CD4-positive, alpha-beta T cell treated with Interferon gamma for 1 hour (primary cell): ENCODE results near the gene SLC6A6.
"Not testable (repeated sequence)": the region's sequence is repeated elsewhere in the genome, so short reads cannot be mapped to it uniquely, and the experiment has no call there.

ENCODE experiments used
- DNase-seq: peaks from one replicate; pipeline ENCODE4 v3.0.0-alpha.2; 2020

Gene SLC6A6

GRCh38 chr3:14401692-14402303, 608 bp upstream of the SLC6A6 start:
- no peak for DNase-seq

DNA sequence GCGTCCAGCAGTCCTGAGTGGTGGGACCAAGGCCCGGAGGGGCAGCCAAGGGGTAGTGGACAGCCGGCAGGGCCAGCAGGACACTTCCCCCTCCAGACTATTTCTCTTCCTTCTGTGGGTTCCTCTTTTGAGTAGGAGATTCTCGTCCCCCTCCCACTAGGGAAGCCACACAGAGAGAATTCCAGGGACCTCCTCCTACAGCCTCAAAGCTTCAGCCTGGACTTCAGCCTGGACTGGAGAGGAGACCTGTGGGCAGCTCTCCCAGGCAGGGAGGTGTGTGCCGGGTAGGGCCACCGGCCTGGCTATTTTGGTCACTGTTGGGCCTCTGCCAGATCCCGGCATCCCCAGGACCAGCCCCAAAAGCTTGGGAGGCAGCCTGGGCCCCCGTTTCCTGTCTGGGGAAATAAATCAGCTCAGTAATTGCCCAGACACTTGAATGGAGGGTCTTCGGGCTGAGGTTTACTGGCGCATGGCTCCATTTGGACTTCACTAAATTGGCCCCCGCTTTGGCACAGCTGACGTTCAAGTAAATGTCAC, 1.3 kb downstream of the SLC6A6 start:
- DNase-seq, result peak; percentile 29

DNA sequence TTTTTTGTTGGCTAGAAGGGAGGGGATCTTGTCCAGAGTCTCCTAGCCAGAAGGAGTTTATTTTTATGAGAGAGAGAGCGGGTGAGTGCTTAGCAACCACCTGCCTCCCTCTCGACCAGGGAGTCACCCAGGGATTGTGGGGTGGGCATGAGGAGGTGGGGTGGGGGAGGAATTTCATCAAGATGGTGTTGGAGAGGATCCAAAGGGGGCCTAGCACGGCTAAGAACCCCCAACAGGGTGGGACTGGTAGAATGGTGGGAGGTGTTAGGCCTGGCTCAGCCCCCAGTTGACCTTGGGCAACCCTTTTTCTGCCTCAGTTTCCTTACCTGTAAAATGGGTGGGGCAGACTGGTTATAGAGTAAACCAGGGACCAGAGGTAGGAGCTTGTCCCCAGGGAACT, 1.8 kb downstream of the SLC6A6 start:
- DNase-seq, result no peak

- DNase-seq, result no peak
Observed at GRCh38 chr3:14404631-14405359, 2.4 kb downstream of the SLC6A6 start.

DNA sequence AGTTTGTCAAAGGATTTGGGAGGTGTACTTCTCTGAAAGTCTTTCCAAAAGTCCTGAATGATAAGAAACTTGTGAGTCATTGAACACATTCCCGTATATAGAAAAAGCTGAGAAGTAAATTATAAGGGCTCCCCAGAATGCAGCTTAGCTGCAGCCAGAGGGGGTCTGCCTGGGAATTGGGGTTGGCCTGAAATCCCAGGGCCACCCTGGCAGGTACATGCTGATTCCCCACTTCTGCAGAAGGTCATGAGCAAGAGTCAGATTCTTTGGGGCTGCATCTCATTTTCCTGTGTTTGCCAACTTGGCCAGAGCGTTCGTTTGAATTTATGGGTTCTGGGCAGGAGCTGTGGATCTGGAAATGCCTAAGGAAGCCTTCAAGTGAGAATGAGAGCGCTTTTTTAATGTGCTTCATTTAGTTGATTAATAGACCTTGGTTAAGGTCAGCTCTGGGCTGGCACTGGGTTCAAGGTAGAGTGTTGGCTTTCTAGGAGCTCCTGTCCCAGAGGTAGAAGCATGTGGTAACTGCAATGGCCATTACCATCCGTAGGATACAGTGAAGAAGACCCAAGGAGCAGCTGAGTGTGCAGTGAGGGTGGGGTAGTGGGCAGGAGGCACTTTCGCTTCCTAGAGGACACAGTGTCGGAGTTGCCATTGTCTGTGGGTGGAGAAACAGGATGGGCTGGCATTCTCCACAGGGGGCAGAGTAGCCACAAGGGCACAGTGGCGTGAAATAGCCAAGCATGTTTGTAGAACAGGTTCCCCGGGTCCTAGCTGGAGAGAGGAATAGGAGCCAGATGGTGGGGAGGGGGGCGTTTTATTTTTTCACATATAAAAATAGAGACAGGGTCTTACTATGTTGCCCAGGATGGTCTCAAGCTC, 3.2 kb downstream of the SLC6A6 start:
- DNase-seq, result no peak

GRCh38 chr3:14406336-14406735, 3.9 kb downstream of the SLC6A6 start:
- no peak for DNase-seq

- DNase-seq, result no peak
Observed at GRCh38 chr3:14406766-14407165, 4.4 kb downstream of the SLC6A6 start.

GRCh38 chr3:14407203-14407602, 4.8 kb downstream of the SLC6A6 start:
- no peak for DNase-seq

DNA sequence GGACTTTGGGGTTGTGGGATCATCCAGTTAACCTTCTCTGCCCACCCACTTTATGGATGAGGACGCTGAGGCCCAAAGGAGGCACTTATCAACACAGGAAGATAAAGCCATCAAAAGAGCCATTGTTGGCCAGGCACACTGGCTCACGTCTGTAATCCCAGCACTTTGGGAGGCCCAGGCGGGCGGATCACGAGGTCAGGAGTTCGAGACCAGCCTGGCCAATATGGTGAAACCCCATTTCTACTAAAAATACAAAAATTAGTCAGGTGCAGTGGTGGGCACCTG, 7.3 kb downstream of the SLC6A6 start:
- DNase-seq, result not testable (repeated sequence)

DNA sequence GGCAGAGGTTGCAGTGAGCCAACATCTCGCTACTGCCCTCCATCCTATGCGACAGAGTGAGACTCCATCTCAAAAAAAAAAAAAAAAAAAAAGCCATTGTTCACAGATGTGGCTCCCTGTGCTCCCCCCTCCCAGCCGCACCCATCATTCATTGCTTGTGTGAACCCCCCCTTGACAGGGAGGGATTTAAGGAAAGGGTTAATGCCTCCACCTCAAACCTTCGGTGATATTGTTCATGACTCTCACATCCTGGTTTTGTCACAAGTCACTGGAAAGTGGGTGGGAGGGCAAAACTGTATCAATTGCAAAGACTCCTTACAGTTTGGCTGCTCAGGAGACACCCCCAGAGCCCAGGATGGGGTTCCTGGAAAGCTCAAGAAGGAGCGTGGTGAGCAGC, 7.7 kb downstream of the SLC6A6 start:
- no peak for DNase-seq

DNA sequence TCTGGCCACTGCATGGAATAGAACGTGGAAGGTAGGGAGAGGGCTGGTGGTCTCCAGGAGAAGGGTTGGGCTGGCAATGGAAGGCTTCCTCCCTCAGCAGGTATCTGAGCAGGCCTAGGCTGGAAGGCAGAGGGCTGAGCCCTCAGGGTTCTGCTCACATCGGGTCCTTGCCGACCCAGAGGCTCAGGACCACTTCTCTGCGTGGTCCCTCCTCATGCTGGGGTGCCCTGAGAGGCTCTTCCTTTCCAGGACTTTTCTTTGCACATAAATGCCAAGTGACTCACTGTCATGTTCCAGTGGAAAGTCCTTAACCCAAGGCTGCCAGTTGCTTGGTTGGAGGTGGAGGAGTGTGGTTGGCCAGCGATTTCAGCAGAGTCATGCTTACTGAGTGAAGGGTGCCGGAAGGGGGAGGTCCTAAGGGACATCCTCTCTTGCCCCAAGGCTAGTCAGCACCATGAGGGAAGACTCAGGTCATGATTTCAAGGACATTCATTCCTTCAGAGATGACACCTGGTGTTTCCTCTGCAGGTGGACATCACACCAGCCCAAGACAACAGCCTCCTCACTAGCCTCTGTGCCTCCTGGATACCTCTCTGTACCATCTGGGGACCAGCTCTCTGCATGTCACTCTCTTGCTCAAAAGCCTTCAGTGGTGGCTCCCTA, 8.2 kb downstream of the SLC6A6 start:
- peak; percentile 76 for DNase-seq

GRCh38 chr3:14411166-14411526, 8.7 kb downstream of the SLC6A6 start:
- DNase-seq, result no peak

GRCh38 chr3:14411988-14412387, 9.6 kb downstream of the SLC6A6 start:
- no peak for DNase-seq

DNA sequence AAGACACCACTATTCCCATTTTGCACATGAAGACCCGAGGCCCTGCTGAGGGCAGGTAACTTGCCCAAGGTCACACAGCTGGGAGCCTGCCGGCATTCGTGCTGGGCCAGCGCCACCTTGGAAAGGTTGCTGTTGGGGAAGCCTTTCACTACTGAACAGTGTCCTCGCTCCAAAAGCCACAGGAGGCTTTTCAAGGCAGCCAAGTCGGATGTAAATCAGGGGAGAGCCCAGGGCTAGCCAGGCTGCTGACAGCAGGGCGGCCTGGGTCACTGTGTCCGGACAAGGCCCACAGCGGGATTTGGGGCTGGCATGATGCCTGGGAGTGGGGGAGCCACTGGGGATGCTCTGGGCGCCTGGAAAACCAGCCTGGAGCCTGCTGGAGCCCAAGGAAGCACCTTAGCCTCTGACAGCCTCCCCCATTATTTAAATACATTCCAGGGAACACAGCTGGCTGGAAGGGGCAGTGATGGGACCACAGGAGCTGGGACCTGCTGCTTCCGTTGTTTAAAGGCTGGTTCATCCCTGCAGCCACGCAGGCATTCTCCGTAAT, 10.5 kb downstream of the SLC6A6 start:
- no peak for DNase-seq

DNA sequence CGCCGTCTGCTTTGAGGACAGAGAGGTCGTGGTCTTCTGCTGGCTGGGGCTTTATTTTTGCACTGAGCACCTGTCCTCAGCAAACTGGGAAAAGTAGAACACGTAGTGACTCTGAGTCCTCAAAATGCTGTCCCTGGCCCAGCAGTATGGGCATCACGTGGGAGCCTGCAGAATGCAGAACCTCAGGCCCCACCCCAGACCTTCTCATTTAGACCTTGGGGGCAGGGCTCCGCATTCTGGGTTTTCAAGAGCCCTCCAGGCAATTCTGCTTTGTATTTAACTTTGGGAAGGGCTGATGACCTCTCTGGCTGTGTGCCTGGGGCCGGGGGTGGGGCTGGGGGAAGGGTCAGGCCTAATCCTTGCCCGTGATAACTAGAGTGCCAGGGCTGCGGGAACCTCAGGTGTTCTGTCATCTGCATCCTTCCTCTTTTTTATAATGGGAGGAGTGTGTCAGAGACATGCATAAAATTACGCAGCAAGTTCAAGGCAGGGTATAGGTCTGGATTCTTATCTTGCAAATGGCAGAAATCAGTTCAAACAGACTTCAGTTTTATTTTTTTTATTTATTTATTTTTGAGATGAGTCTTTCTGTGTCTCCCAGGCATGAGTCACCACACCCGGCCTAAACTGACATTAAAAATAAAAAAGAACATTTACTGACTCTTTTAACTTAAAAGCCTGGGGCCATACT, 11.1 kb downstream of the SLC6A6 start:
- DNase-seq, result no peak

DNA sequence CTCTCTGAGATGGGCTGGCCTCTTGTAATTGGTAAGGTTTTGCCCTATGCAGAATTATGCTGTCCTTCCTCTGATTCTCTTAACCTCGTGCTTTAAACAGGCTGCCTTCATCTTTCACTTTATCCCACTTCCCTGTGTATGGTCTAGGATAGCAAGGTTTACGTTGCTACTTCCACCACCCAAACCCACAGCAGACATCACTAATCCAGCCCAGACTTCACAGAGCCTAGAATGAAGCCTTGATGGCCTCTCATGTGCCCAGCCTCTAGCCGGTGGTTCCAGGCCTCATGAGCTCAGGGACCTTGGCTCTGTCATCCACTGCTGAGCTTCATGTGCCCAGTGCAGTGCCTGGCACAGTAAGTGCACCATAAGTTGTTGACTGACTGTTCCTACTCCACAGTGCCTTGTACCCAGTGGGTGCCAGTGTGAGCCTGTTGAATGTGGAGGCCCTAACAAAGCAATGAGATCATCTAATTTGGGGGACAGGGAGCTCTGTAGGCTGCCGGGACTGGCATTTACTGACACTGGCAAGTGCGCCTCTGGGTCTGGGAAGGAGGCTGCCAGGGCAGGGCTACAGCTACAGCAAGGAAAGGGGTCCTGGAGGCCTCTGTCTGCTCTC, 12.5 kb downstream of the SLC6A6 start:
- no peak for DNase-seq

GRCh38 chr3:14415501-14415900, 13.1 kb downstream of the SLC6A6 start:
- DNase-seq, result no peak

- no peak for DNase-seq
Observed at GRCh38 chr3:14416453-14416852, 14.0 kb downstream of the SLC6A6 start.

- peak; percentile 42 for DNase-seq
Observed at GRCh38 chr3:14418296-14419250, 16.2 kb downstream of the SLC6A6 start.
